GM23338 (cell line): ENCODE data around the gene SOX2. TPM values are rescaled to one million over a fixed set of nuclear protein-coding genes. Genes with fewer than 3 reads are reported as not detected.

ENCODE experiments used
- ATAC-seq: fragments of 200-7000 bp; cut with Tn5 transposase; 3 replicates; pipeline ENCODE4 v1.9.1; 2020
- DNase-seq: peaks from one replicate; pipeline ENCODE4 v3.0.0-alpha.2; 2015; ENCODE audit warnings: low spot score
- H2AFZ ChIP-seq: fragments of 200-600 bp; sonication (generic); 2 replicates; pipeline ENCODE4 v1.8.0; 2016; ENCODE audit warnings: antibody characterized with exemption, mild to moderate bottlenecking, moderate library complexity
- H3F3A ChIP-seq: fragments of 200-600 bp; sonication (generic); replicated peaks from 2 replicates; pipeline ENCODE4 v1.8.0; 2017; ENCODE audit warnings: antibody characterized with exemption, mixed run types, low read depth
- H3K27ac ChIP-seq: fragments of 200-600 bp; sonication (generic); 2 replicates; pipeline ENCODE4 v1.6.1; 2016; ENCODE audit warnings: low read depth
- H3K27me3 ChIP-seq: fragments of 200-600 bp; sonication (generic); 2 replicates; pipeline ENCODE4 v1.8.0; 2016; ENCODE audit warnings: mild to moderate bottlenecking, mixed run types, moderate library complexity; ENCODE audit not compliant: insufficient read depth
- H3K36me3 ChIP-seq: fragments of 200-600 bp; sonication (generic); 2 replicates; pipeline ENCODE4 v1.8.0; 2016; ENCODE audit warnings: mild to moderate bottlenecking; ENCODE audit not compliant: insufficient read depth
- H3K4me1 ChIP-seq: fragments of 200-600 bp; sonication (generic); 2 replicates; pipeline ENCODE4 v1.8.0; 2016; ENCODE audit warnings: mild to moderate bottlenecking, moderate library complexity; ENCODE audit not compliant: insufficient read depth
- H3K4me2 ChIP-seq: fragments of 200-600 bp; sonication (generic); 2 replicates; pipeline ENCODE4 v1.7.1; 2017; ENCODE audit warnings: mixed run types
- H3K4me3 ChIP-seq: fragments of 200-600 bp; sonication (generic); 2 replicates; pipeline ENCODE4 v1.6.1; 2016; ENCODE audit warnings: mixed run types
- H3K79me2 ChIP-seq: fragments of 200-600 bp; sonication (generic); replicated peaks from 2 replicates; pipeline ENCODE4 v1.8.0; 2017; ENCODE audit warnings: mild to moderate bottlenecking; ENCODE audit not compliant: insufficient read depth
- H3K9me2 ChIP-seq: fragments of 200-600 bp; sonication (generic); 2 replicates; pipeline ENCODE4 v1.8.0; 2017; ENCODE audit not compliant: insufficient read depth
- H4K20me1 ChIP-seq: fragments of 200-600 bp; sonication (generic); replicated peaks from 2 replicates; pipeline ENCODE4 v1.8.0; 2017; ENCODE audit warnings: mild to moderate bottlenecking; ENCODE audit not compliant: insufficient read depth
- H3K27ac Mint-ChIP-seq: 2 replicates; pipeline ENCODE4 v1.8.0; 2020; ENCODE audit warnings: inconsistent platforms, mild to moderate bottlenecking, moderate library complexity, mixed read lengths
- H3K27me3 Mint-ChIP-seq: 3 replicates; pipeline ENCODE4 v1.8.0; 2022; ENCODE audit warnings: low read depth, mild to moderate bottlenecking, moderate library complexity, mixed read lengths, inconsistent platforms; ENCODE audit not compliant: insufficient read depth, poor library complexity
- H3K36me3 Mint-ChIP-seq: 3 replicates; pipeline ENCODE4 v1.8.0; 2021; ENCODE audit warnings: low read depth, mild to moderate bottlenecking, inconsistent platforms, moderate library complexity, mixed read lengths
- H3K4me1 Mint-ChIP-seq: 3 replicates; pipeline ENCODE4 v1.8.0; 2020; ENCODE audit warnings: mild to moderate bottlenecking, inconsistent platforms, mixed read lengths
- H3K4me3 Mint-ChIP-seq: 3 replicates; pipeline ENCODE4 v1.8.0; 2021; ENCODE audit warnings: moderate library complexity, mild to moderate bottlenecking, inconsistent platforms, mixed read lengths
- H3K9me3 Mint-ChIP-seq: 3 replicates; pipeline ENCODE4 v1.8.0; 2020; ENCODE audit warnings: moderate library complexity, mild to moderate bottlenecking, inconsistent platforms, mixed read lengths
- CREB1 ChIP-seq: fragments of 250-450 bp; sonication (Bioruptor Pico); IDR thresholded peaks from 2 replicates; pipeline ENCODE4 v1.5.0; 2020; ENCODE audit warnings: low read depth, mild to moderate bottlenecking, moderate library complexity
- EZH2 ChIP-seq: fragments of 200-600 bp; sonication (generic); IDR thresholded peaks from one replicate; pipeline ENCODE4 v1.8.0; 2017; ENCODE audit warnings: antibody characterized with exemption, mild to moderate bottlenecking, low read depth; ENCODE audit not compliant: unreplicated experiment
- EZH2phosphoT487 ChIP-seq: fragments of 200-600 bp; sonication (generic); IDR thresholded peaks from one replicate; pipeline ENCODE4 v1.8.1; 2018; ENCODE audit warnings: antibody characterized with exemption; ENCODE audit not compliant: unreplicated experiment
- JUNB ChIP-seq: IDR thresholded peaks from one replicate; pipeline ENCODE4 v1.6.1; 2016; ENCODE audit warnings: antibody characterized with exemption; ENCODE audit not compliant: unreplicated experiment
- NANOG ChIP-seq: IDR thresholded peaks from 2 replicates; pipeline ENCODE4 v1.6.1; 2016; ENCODE audit warnings: antibody characterized with exemption, borderline replicate concordance
- POLR2AphosphoS5 ChIP-seq: IDR thresholded peaks from 2 replicates; pipeline ENCODE4 v1.6.1; 2016; ENCODE audit warnings: antibody characterized with exemption, low read depth
- STAT1 ChIP-seq: IDR thresholded peaks from one replicate; pipeline ENCODE4 v1.6.1; 2016; ENCODE audit warnings: antibody characterized with exemption; ENCODE audit not compliant: unreplicated experiment
- ZNF331 ChIP-seq: fragments of 250-450 bp; sonication (Bioruptor Pico); IDR thresholded peaks from 2 replicates; pipeline ENCODE4 v1.5.0; 2020; ENCODE audit warnings: low read depth, mild to moderate bottlenecking, moderate library complexity
- polyA plus RNA-seq: library from polyadenylated mRNA; unstranded; fragments of >200 nt; fragmentation: Nextera tagmentation; extraction: Ambion mirVana; gene quantifications from 2 replicates; pipeline ENCODE4 v1.2.1, GENCODE V29; 2016
- total RNA-seq: library from RNA; depleted of rRNA; stranded (reverse); fragments of >200 nt; shearing (Covaris generic); gene quantifications from 2 replicates; pipeline ENCODE4 v1.2.3, GENCODE V29; 2014
- TF ChIP-seq, protein P1 (sequence below): fragments of 250-450 bp; sonication (Bioruptor Pico); IDR thresholded peaks from 2 replicates; pipeline ENCODE4 v1.5.0; 2020; ENCODE audit warnings: mild to moderate bottlenecking, moderate library complexity

SOX2 gene
- total and polyA plus RNA-seq, 2 experiments from 2014 or later: 105 to 228 TPM

DNA sequence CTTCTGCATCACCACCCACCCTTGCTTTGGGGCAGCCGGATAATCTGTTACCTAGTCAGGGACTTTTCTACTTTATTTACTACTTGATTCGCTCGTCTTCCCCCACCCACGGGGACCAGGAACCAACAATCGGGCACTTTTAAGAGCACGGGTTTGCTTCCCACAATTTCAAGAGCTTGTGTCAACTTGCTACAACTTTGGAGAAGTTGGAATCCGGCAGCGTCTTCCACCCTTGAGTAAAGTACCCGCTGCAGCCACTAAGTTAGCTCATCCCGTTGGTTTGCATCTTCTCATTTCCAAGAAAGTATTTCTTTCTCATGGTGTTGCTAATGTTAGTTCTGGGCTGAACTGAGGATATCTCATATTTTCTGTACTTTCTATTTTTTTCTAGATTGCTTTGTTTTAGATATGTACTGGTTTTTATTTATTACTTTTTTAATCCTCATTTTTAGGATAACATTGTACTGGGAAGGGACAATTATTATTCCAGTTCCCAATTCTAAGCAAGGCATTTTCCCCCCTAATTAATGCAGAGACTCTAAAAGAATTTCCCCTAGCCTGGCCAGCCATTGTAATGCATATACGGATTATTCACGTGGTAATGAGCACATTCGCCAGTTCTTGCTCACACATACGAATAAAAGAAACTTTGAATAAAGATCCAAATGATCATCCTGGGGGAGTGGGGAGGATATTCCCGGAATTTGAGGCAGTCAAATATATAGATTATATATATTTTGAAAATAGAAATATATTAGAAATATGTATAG lies 4.0 kb downstream of the SOX2 start (continued):
- TF ChIP-seq JUNB (no peak), ZNF331 (CRISPR knock-in tag) (no peak), NANOG (peak; percentile 83)
- TF ChIP-seq, protein P1, sequence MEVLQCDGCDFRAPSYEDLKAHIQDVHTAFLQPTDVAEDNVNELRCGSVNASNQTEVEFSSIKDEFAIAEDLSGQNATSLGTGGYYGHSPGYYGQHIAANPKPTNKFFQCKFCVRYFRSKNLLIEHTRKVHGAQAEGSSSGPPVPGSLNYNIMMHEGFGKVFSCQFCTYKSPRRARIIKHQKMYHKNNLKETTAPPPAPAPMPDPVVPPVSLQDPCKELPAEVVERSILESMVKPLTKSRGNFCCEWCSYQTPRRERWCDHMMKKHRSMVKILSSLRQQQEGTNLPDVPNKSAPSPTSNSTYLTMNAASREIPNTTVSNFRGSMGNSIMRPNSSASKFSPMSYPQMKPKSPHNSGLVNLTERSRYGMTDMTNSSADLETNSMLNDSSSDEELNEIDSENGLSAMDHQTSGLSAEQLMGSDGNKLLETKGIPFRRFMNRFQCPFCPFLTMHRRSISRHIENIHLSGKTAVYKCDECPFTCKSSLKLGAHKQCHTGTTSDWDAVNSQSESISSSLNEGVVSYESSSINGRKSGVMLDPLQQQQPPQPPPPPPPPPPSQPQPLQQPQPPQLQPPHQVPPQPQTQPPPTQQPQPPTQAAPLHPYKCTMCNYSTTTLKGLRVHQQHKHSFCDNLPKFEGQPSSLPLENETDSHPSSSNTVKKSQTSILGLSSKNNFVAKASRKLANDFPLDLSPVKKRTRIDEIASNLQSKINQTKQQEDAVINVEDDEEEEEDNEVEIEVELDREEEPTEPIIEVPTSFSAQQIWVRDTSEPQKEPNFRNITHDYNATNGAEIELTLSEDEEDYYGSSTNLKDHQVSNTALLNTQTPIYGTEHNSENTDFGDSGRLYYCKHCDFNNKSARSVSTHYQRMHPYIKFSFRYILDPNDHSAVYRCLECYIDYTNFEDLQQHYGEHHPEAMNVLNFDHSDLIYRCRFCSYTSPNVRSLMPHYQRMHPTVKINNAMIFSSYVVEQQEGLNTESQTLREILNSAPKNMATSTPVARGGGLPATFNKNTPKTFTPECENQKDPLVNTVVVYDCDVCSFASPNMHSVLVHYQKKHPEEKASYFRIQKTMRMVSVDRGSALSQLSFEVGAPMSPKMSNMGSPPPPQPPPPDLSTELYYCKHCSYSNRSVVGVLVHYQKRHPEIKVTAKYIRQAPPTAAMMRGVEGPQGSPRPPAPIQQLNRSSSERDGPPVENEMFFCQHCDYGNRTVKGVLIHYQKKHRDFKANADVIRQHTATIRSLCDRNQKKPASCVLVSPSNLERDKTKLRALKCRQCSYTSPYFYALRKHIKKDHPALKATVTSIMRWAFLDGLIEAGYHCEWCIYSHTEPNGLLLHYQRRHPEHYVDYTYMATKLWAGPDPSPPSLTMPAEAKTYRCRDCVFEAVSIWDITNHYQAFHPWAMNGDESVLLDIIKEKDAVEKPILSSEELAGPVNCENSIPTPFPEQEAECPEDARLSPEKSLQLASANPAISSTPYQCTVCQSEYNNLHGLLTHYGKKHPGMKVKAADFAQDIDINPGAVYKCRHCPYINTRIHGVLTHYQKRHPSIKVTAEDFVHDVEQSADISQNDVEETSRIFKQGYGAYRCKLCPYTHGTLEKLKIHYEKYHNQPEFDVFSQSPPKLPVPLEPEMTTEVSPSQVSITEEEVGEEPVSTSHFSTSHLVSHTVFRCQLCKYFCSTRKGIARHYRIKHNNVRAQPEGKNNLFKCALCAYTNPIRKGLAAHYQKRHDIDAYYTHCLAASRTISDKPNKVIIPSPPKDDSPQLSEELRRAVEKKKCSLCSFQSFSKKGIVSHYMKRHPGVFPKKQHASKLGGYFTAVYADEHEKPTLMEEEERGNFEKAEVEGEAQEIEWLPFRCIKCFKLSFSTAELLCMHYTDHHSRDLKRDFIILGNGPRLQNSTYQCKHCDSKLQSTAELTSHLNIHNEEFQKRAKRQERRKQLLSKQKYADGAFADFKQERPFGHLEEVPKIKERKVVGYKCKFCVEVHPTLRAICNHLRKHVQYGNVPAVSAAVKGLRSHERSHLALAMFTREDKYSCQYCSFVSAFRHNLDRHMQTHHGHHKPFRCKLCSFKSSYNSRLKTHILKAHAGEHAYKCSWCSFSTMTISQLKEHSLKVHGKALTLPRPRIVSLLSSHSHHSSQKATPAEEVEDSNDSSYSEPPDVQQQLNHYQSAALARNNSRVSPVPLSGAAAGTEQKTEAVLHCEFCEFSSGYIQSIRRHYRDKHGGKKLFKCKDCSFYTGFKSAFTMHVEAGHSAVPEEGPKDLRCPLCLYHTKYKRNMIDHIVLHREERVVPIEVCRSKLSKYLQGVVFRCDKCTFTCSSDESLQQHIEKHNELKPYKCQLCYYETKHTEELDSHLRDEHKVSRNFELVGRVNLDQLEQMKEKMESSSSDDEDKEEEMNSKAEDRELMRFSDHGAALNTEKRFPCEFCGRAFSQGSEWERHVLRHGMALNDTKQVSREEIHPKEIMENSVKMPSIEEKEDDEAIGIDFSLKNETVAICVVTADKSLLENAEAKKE (CRISPR knock-in tag): no peak

DNA sequence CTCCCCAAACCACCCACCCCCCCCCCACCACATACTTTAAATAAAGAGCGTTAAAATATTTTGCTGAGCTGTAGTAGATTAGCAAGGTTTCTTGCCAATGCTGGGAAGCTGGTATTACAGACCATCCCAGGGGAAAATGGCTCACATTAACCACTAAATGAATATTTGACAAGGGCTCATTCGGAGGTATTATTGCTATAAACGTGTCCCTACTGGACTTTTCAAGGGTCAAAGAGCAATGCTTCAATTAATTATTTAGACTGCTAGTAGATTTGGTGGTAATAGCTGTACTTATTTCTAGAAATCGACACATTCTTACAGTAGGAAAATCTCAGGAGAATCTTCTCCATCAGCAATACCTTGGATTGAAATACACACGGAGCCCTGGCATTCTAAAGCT lies 5.2 kb downstream of the SOX2 start:
- peaks cover 66% of the 10 kb centered on the region for H3K36me3 Mint-ChIP-seq
- Histone ChIP-seq H3K36me3 (no peaks in the 10 kb centered on the region), H3K4me3 (peak overlapping the region; percentile 51), H3K9me2 (no peaks in the 10 kb centered on the region), H3F3A (no peaks in the 10 kb centered on the region; the same call in 1 of the 2 replicates), H2AFZ (no peak overlapping the region), H3K27me3 (peaks cover 12% of the 10 kb centered on the region; the same call in 1 of the 2 replicates), H4K20me1 (no peaks in the 10 kb centered on the region), H3K79me2 (peaks cover 87% of the 10 kb centered on the region), H3K4me2 (peak overlapping the region; percentile 78), H3K27ac (peak overlapping the region; percentile 93), H3K4me1 (peaks cover 54% of the 10 kb centered on the region)
- peaks cover 36% of the 10 kb centered on the region for H3K27me3 Mint-ChIP-seq
- DNase-seq (no peak), ATAC-seq (no peak)
- peaks cover 53% of the 10 kb centered on the region for H3K4me1 Mint-ChIP-seq
- no peak overlapping the region; the same call in 2 of the 3 replicates for H3K4me3 Mint-ChIP-seq
- H3K27ac Mint-ChIP-seq: peak overlapping the region; percentile 72
- peaks cover 5% of the 10 kb centered on the region for H3K9me3 Mint-ChIP-seq
- TF ChIP-seq STAT1 (no peak), JUNB (no peak), CREB1 (CRISPR knock-in tag) (no peak), POLR2AphosphoS5 (no peak), ZNF331 (CRISPR knock-in tag) (no peak), EZH2 (no peak), NANOG (no peak), EZH2phosphoT487 (no peak)
- TF ChIP-seq, protein P1 (CRISPR knock-in tag): no peak
